Type B pancreatic cell (in vitro differentiated cells): ENCODE results near the gene FHAD1. TPM values are rescaled to one million over a fixed set of nuclear protein-coding genes. Genes with fewer than 3 reads are reported as not detected.

ENCODE experiments used
- DNase-seq: peaks from one replicate; pipeline ENCODE4 v3.0.0; 2021; ENCODE audit warnings: mixed read lengths; ENCODE audit not compliant: unreplicated experiment; ENCODE audit errors: extremely low spot score
- H3K27ac Mint-ChIP-seq: 2 replicates; pipeline ENCODE4 v1.8.0; 2021; ENCODE audit warnings: mild to moderate bottlenecking, mixed read lengths
- H3K27me3 Mint-ChIP-seq: 2 replicates; pipeline ENCODE4 v1.8.0; 2021; ENCODE audit warnings: mixed read lengths
- H3K36me3 Mint-ChIP-seq: 2 replicates; pipeline ENCODE4 v1.8.0; 2021; ENCODE audit warnings: mixed read lengths
- H3K4me1 Mint-ChIP-seq: one replicate; pipeline ENCODE4 v1.8.0; 2021; ENCODE audit warnings: mixed read lengths; ENCODE audit not compliant: unreplicated experiment
- H3K4me3 Mint-ChIP-seq: 2 replicates; pipeline ENCODE4 v1.8.0; 2021; ENCODE audit warnings: mild to moderate bottlenecking, mixed read lengths
- H3K9me3 Mint-ChIP-seq: 2 replicates; pipeline ENCODE4 v1.8.0; 2021; ENCODE audit warnings: mixed read lengths
- total RNA-seq: library from RNA; stranded (reverse); gene quantifications from 2 replicates; pipeline ENCODE4 v1.2.1, GENCODE V29; 2021; ENCODE audit warnings: low replicate concordance
- TF ChIP-seq, protein P1 (sequence below): fragments of 200-600 bp; sonication (generic); conservative IDR thresholded peaks from 2 replicates; pipeline ENCODE4 v1.5.0; 2021; ENCODE audit warnings: antibody characterized with exemption, mild to moderate bottlenecking

FHAD1 gene
- total RNA-seq, 1 donor from 2014 or later, result 3.8 TPM

DNA sequence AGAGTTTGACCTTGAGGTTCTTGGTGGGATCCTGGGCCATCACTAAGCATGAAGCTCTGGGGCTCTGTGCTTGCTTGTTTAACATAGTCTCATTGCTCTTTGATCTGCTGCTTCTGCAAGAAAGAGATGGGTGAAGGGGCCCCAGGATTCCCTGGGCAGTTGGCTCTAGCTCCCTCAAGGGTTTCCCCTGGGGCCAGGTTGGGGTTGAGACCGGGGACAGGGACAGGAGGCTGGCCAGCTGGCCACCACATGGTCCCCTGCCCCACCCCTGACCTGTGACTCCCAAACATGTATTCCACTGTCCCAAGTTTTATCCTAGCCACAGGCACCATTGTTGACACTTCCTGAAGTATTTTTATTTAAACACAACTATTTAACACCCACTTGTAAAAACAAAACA is 69.5 kb downstream of the FHAD1 start:
- Mint-ChIP-seq H3K4me1 (no peaks in the 10 kb centered on the region), H3K4me3 (no peak overlapping the region), H3K27ac (no peak overlapping the region), H3K36me3 (no peaks in the 10 kb centered on the region), H3K27me3 (no peaks in the 10 kb centered on the region), H3K9me3 (peaks cover 8% of the 10 kb centered on the region)
- DNase-seq, result no peak
- TF ChIP-seq, protein P1, sequence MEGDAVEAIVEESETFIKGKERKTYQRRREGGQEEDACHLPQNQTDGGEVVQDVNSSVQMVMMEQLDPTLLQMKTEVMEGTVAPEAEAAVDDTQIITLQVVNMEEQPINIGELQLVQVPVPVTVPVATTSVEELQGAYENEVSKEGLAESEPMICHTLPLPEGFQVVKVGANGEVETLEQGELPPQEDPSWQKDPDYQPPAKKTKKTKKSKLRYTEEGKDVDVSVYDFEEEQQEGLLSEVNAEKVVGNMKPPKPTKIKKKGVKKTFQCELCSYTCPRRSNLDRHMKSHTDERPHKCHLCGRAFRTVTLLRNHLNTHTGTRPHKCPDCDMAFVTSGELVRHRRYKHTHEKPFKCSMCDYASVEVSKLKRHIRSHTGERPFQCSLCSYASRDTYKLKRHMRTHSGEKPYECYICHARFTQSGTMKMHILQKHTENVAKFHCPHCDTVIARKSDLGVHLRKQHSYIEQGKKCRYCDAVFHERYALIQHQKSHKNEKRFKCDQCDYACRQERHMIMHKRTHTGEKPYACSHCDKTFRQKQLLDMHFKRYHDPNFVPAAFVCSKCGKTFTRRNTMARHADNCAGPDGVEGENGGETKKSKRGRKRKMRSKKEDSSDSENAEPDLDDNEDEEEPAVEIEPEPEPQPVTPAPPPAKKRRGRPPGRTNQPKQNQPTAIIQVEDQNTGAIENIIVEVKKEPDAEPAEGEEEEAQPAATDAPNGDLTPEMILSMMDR, result no peak

GRCh38 chr1:15320267-15320666 is 73.2 kb downstream of the FHAD1 start:
- no peak for DNase-seq
- H3K4me3 Mint-ChIP-seq, result no peak overlapping the region
- H3K27me3 Mint-ChIP-seq, result peaks cover 6% of the 10 kb centered on the region
- no peak overlapping the region for H3K27ac Mint-ChIP-seq
- peaks cover 8% of the 10 kb centered on the region for H3K9me3 Mint-ChIP-seq
- H3K36me3 Mint-ChIP-seq, result no peaks in the 10 kb centered on the region
- TF ChIP-seq, protein P1, result no peak
- peaks cover 19% of the 10 kb centered on the region for H3K4me1 Mint-ChIP-seq

DNA sequence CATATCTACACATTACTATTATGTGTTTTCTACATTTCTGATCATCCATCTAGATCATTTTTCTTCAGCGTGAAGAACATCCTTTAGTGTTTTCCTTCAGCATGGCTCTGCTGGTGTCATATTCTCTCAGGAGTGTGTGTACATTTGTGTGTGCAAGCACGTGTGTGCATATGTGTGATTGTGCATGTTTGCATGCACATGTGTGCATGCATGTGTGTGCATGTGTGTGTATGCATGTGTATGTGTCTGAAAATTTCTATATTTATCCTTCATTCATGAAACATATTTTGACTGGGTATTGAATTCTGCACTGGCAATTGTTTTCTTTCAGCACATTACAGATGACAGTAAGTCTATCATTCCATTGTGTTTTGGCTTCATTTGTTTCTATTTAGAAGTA is 74.6 kb downstream of the FHAD1 start:
- peaks cover 8% of the 10 kb centered on the region for H3K9me3 Mint-ChIP-seq
- H3K36me3 Mint-ChIP-seq, result no peaks in the 10 kb centered on the region
- H3K27ac Mint-ChIP-seq, result no peak overlapping the region
- TF ChIP-seq, protein P1, result no peak
- peaks cover 6% of the 10 kb centered on the region for H3K27me3 Mint-ChIP-seq
- H3K4me3 Mint-ChIP-seq, result no peak overlapping the region
- H3K4me1 Mint-ChIP-seq, result peaks cover 25% of the 10 kb centered on the region
- no peak for DNase-seq

GRCh38 chr1:15322648-15323350 is 75.8 kb downstream of the FHAD1 start:
- Mint-ChIP-seq H3K27me3 (peaks cover 12% of the 10 kb centered on the region), H3K9me3 (peaks cover 8% of the 10 kb centered on the region), H3K4me3 (no peak overlapping the region), H3K4me1 (peaks cover 35% of the 10 kb centered on the region), H3K36me3 (no peaks in the 10 kb centered on the region), H3K27ac (no peak overlapping the region)
- TF ChIP-seq, protein P1, result no peak
- DNase-seq, result no peak

DNA sequence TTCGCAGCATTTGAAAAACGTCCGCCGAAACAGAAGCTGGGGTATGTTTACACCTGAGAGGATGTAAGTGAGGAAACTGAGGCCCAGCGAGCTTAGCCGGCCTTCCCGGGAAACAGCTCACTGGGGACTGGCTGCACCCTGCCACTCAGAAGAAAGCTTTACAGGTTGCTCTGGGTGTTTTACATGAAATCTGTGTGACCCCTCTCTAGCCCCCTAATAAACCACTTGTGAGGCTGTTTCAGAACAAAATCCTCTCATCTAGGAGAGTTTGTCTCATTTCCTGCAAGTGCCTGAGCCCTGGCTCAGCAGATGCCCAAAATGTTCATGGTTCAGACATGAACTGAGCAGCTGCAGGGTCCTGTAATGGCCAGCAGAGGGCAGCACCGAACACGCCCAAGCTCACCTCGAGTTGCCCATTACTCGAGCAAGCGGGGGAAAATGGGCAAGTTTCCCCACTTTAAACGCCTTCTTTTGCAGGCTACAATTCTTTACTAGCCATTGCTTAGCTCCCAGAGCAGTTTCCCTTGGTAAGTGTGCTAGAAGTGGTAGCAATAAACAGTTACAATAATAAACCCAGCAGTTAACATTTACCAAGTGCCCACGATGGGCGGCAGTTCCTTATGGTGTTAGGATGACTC is 76.4 kb downstream of the FHAD1 start:
- no peak overlapping the region for H3K4me3 Mint-ChIP-seq

More for the DNA sequence above, 76.4 kb downstream of the FHAD1 start:
- TF ChIP-seq, protein P1, result peak; percentile 98
- Mint-ChIP-seq H3K9me3 (peaks cover 8% of the 10 kb centered on the region), H3K27me3 (peaks cover 12% of the 10 kb centered on the region), H3K27ac (no peak overlapping the region), H3K36me3 (no peaks in the 10 kb centered on the region), H3K4me1 (peaks cover 35% of the 10 kb centered on the region)
- no peak for DNase-seq
